Activated CD4-positive, CD25-positive, alpha-beta regulatory T cell treated with anti-CD3 and anti-CD28 coated beads, Interleukin-2, amount 50 U/mL, for 72 hours (primary cell): ENCODE results near the gene CTBP2.

Experiments used
- DNase-seq: peaks from one replicate; pipeline ENCODE4 v3.0.0; 2021

The CTBP2 gene

DNA sequence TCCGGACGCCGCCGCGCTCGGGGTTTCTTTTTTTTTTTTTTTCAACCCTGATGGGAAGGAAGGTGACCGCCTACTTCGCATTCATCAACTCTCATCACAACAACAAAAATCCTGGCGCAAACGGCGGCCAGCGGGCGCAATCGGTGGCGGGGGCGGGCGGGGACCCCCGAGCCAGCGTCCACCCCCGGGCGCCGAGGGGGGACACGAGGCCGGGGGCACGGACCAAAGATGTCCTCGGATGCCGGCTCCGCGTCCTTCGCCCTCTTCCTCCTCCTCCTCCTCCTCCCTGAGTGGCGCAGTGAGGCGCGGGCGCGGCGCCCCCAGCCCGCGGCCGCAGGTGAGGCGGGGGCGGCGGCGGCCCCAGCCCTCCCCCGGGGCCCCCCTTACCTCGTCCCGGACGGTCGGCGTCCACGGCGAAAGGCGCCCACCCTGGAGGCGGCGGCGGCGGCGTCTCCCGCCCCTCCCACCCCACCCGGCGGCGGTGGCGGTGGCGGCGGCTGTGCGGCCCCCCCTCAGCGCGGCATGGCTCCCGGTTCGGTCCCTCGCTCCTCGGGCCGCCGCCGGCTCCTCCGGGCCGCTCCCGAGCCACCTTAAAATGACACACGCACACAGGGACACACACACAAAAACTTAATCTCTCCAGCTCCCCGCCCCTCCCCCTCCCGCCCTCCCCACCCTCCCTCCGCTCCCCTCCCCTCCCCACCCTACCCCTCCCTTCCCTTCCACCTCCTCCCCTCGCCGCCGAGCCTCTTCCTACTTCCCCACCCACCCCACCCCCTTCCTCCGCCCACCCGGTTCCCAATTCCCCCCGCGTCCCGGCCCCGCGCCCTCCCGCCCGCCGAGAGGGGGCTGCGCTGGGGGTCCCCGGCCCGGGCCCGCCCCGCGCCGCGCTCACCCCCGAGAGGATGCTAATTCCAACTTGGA is at the start of gene CTBP2:
CTBP2 (minus strand) TSS at position 632 of the 924 bp plus-strand sequence.
- DNase-seq = no peak

GRCh38 chr10:125209591-125210355 is 49.4 kb upstream of the CTBP2 start:
- DNase-seq = no peak

GRCh38 chr10:125208854-125209565 is 48.6 kb upstream of the CTBP2 start:
- DNase-seq = no peak

- no peak for DNase-seq
Observed at GRCh38 chr10:125206623-125207022, 46.3 kb upstream of the CTBP2 start.

DNA sequence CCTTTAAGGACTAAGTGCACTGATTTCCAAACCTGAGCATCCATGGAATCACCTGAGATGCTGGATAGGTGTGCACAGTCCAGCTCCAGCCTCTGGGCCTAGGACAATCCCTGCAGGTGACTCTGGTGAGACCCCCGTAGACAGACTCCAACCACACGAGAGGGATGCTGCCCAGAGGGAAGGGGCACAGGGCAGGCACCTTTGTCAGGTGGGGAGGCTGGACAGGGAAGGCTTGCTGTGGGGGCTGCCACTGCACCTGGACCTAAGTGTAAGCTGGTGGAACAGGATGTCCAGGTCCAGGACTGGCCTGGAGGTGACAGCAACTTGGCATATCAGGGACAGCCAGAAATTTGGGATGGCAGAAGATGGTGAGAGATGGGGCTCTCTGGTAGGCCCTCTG is 45.1 kb upstream of the CTBP2 start:
- DNase-seq = no peak

- no peak for DNase-seq
Observed at GRCh38 chr10:125204400-125204799, 44.0 kb upstream of the CTBP2 start.

- DNase-seq = no peak
Observed at GRCh38 chr10:125203186-125203800, 42.9 kb upstream of the CTBP2 start.

DNA sequence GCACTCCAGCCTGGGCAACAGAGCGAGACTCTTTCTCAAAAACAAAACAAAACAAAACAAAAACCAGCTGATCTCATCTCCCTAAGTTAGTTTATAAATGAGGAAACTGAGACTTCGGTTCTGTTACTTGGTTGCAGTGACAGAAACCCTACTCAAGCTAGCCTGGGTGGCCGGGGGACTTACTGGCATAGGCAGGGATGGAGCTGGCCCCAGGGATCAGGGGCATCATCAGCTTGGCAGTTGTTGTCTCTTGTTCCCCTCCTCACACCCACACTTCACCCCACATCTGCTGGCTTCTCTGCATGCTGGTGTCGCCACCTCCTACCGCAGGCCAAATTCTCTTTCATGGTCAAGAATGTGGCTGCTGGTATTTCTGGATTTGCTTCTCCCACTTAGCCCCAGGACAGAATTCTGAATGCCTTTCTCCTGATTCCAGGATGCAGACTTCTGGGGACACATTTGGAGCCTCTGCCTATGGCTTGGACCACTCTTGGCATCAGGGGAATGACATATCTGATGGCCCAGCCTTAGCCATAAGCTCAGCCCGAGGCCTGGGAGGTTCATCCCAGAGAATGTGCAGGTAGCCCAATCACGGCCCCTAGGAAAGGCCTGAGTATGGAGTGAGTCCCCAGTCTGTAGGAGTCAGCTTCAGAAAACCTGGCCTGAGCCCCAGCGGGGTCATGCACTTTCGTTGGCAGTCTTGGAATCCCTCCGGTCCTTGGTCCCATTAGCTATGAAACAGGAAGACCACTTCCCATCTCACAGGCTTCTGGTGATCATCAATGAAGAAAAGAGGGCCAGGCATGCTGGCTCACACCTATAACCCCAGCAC is 41.6 kb upstream of the CTBP2 start:
- no peak for DNase-seq

GRCh38 chr10:125201108-125201524 is 40.8 kb upstream of the CTBP2 start:
- DNase-seq = no peak

GRCh38 chr10:125200396-125200795 is 40.0 kb upstream of the CTBP2 start:
- DNase-seq = no peak

DNA sequence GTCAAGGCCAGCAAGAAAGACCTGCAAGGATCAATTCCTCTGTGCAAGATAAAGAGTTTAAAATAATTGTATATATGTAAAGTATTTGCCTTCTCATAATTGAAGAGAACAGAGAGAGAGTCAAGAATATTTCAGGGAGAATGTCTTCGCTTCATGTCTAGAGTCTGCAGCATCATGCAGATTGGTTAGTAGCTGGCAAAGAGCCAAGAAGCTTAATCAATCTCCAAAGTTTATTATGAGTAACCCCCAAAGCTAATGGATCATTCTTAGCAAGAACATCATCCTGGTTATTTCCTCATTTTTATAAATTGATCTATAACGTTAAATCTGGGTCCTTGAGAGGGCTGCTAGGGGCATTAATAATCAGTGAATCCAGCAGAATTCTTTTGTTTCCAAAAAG is 38.9 kb upstream of the CTBP2 start:
- DNase-seq = no peak

- no peak for DNase-seq
Observed at GRCh38 chr10:125194814-125195213, 34.5 kb upstream of the CTBP2 start.

GRCh38 chr10:125193306-125193877 is 33.0 kb upstream of the CTBP2 start:
- DNase-seq = no peak

DNA sequence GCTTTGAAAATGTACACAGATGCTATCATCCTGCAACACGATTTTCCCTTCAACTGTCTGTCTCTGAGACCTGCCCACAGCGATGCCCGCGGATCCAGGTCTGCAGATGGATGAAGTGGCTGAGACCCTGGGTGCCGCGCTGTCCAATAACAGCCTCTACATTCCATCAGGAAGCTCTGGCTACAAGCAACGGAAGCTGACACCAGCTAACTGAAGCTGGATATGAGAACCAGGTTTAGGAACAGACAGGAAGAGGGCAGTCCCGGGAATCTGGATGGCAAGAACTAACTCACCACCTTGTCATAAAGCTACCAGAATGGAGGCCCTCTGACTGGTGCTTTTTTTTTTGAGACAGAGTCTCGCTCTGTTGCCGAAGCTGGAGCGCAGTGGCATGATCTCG is 32.3 kb upstream of the CTBP2 start:
- no peak for DNase-seq

GRCh38 chr10:125192005-125192404 is 31.6 kb upstream of the CTBP2 start:
- DNase-seq = no peak

DNA sequence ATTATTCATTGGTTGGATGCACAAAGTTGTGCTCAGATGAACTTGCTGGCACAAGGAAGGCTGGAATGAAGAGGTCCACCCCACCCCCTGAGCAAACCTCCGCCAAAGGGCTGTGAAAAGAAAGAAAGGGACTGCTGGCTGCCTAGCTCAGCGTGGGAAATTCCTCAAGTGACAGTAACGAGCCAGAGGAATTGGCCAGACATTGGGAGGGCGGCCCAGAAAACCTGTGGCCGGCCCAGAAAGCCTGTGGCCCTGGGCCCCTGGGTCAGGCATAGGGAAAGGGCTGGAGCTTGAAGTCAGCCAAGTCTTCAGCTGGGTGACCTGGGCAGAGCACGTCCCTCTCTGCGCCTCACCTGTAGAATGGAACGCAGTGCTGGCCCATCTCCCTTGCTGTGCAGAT is 30.6 kb upstream of the CTBP2 start:
- no peak for DNase-seq

GRCh38 chr10:125190414-125190813 is 30.1 kb upstream of the CTBP2 start:
- DNase-seq = no peak

DNA sequence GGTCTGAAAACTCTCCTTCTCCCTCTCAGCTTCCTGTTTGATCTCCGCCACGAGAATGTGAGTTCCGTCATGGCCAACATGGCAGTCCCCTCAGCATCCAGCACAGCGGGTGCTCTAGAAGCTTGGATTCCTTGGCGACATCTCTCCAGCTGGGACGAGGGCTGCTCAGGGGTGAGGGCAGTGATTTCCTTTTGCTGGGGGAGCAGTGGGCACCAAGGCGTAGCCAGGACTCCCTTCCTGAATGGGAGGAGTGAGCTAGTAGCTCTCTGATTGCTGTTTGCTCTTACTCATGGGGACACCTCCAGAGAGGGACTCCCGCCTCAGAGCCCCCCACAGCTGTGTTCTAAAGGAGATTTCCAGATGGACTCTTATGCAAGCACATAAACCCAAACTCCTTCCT is 28.8 kb upstream of the CTBP2 start:
- no peak for DNase-seq

- no peak for DNase-seq
Observed at GRCh38 chr10:125187238-125188194, 27.2 kb upstream of the CTBP2 start.

GRCh38 chr10:125186431-125187170 is 26.2 kb upstream of the CTBP2 start:
- DNase-seq = no peak
